Parathyroid adenoma (tissue), 2 donors: ENCODE data around the gene ANKRD9.

Experiments
- H2AFZ ChIP-seq: fragments of 300-600 bp; sonication (generic); one replicate; pipeline ENCODE4 v1.7.0; 2017; ENCODE audit warnings: antibody characterized with exemption, mild to moderate bottlenecking
- H3K27ac ChIP-seq: fragments of 300-600 bp; sonication (generic); one replicate; pipeline ENCODE4 v1.7.0; 2017
- H3K27me3 ChIP-seq: fragments of 300-600 bp; sonication (generic); one replicate; pipeline ENCODE4 v1.7.0; 2017; ENCODE audit warnings: low read length; ENCODE audit not compliant: control insufficient read depth, insufficient read depth
- H3K36me3 ChIP-seq: fragments of 300-600 bp; sonication (generic); one replicate; pipeline ENCODE4 v1.7.0; 2017; ENCODE audit warnings: low read length; ENCODE audit not compliant: control insufficient read depth, insufficient read depth
- H3K4me1 ChIP-seq: fragments of 300-600 bp; sonication (generic); one replicate; pipeline ENCODE4 v1.7.0; 2017; ENCODE audit warnings: control low read depth
- H3K4me2 ChIP-seq: fragments of 300-600 bp; sonication (generic); one replicate; pipeline ENCODE4 v1.7.0; 2017; ENCODE audit warnings: low read length
- H3K4me3 ChIP-seq: fragments of 300-600 bp; sonication (generic); one replicate; pipeline ENCODE4 v1.7.0; 2017; ENCODE audit warnings: low read depth, low read length
- H3K79me2 ChIP-seq: fragments of 300-600 bp; sonication (generic); one replicate; pipeline ENCODE4 v1.7.0; 2017; ENCODE audit warnings: control low read depth
- H3K9ac ChIP-seq: fragments of 300-600 bp; sonication (generic); one replicate; pipeline ENCODE4 v1.7.0; 2017; ENCODE audit warnings: mild to moderate bottlenecking
- H3K9me3 ChIP-seq: fragments of 300-600 bp; sonication (generic); one replicate; pipeline ENCODE4 v1.7.0; 2017; ENCODE audit warnings: low read length; ENCODE audit not compliant: control insufficient read depth
- CTCF ChIP-seq: fragments of 300-600 bp; sonication (generic); IDR thresholded peaks from one replicate; pipeline ENCODE4 v1.7.0; 2017; ENCODE audit warnings: antibody characterized with exemption, mild to moderate bottlenecking
- donor health status: primary hyperparathyroidism.

Gene ANKRD9, protein sequence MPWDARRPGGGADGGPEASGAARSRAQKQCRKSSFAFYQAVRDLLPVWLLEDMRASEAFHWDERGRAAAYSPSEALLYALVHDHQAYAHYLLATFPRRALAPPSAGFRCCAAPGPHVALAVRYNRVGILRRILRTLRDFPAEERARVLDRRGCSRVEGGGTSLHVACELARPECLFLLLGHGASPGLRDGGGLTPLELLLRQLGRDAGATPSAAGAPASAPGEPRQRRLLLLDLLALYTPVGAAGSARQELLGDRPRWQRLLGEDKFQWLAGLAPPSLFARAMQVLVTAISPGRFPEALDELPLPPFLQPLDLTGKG

DNA sequence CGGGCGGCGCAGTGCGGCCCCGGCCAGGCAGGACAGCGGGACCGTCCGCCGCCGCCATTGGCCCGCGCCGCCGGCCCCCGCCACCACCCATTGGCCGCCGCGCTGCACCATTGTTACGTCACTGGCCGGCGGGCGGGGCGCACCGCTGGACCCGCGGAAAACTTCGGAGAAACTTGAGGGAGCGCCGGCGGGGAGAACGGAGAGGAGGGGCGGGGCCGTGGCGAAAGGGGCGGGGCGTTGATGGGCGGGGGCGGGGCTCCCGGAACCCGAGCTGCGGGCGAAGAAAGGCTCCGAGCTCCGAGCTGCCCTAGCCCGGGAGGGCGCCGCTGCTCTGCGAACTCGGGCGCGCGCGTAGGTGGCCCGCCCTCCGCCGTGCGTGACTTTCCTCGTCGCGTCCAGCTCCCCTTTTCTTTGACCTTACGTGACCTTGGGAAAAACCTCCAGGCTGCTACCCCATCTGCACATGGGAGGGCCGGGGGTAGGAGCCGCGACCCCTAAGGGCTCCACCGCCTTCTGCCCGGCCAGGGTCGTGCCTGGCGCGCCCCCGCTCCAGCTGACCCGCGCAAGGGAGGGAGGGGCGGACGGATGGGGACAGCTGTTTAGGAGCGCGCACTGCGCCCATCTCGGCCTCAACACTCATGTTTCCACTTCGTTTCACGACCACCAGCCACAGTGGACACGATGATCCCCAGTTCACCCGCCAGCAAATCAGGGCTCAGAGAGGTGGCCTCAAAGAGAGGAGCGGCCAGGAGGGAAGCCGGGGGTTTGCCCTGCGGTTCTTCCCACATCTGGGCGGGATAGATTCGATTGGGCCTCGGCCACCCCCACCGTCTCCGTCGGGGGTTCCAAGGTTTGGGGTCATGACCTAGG, at the start of gene ANKRD9:
TSS of gene ANKRD9 (minus strand) at position 31 of the 870 bp plus-strand sequence. CDS start 1,887 bp downstream, outside the sequence.
- Histone ChIP-seq H3K9ac (peak within 1 kb of the TSS; percentile 53), H3K27me3 (no peaks in the 10 kb centered on the region), H3K79me2 (no peaks in the 10 kb centered on the region), H3K36me3 (no peaks in the 10 kb centered on the region), H3K4me3 (peak within 1 kb of the TSS; percentile 83), H3K27ac (peak within 1 kb of the TSS; percentile 75), H3K9me3 (no peaks in the 10 kb centered on the region), H3K4me2 (peak within 1 kb of the TSS; percentile 97), H3K4me1 (peaks cover 9% of the 10 kb centered on the region), H2AFZ (peak within 1 kb of the TSS; percentile 90)
- no peak for TF ChIP-seq CTCF

- H3K27ac ChIP-seq, result no peak overlapping the region
- no peak overlapping the region for H2AFZ ChIP-seq
- no peaks in the 10 kb centered on the region for H3K9me3 ChIP-seq
- no peaks in the 10 kb centered on the region for H3K36me3 ChIP-seq
- H3K79me2 ChIP-seq, result no peaks in the 10 kb centered on the region
- no peaks in the 10 kb centered on the region for H3K4me1 ChIP-seq
- H3K27me3 ChIP-seq, result no peaks in the 10 kb centered on the region
- H3K9ac ChIP-seq, result no peak overlapping the region
- no peak for TF ChIP-seq CTCF
- no peak overlapping the region for H3K4me3 ChIP-seq
- no peak overlapping the region for H3K4me2 ChIP-seq
These were observed 49.0 kb upstream of the ANKRD9 start for GRCh38 chr14:102558556-102558955.

- no peak for TF ChIP-seq CTCF
- Histone ChIP-seq H3K27ac (no peak overlapping the region), H3K4me1 (no peaks in the 10 kb centered on the region), H3K36me3 (no peaks in the 10 kb centered on the region), H2AFZ (no peak overlapping the region), H3K27me3 (no peaks in the 10 kb centered on the region), H3K4me3 (no peak overlapping the region), H3K9me3 (no peaks in the 10 kb centered on the region), H3K9ac (no peak overlapping the region), H3K79me2 (no peaks in the 10 kb centered on the region), H3K4me2 (no peak overlapping the region)
These were observed 48.1 kb upstream of the ANKRD9 start for GRCh38 chr14:102557434-102558226.

- Histone ChIP-seq H3K9me3 (no peaks in the 10 kb centered on the region), H3K79me2 (no peaks in the 10 kb centered on the region), H3K4me3 (no peak overlapping the region), H3K27ac (no peak overlapping the region), H2AFZ (no peak overlapping the region), H3K9ac (no peak overlapping the region), H3K27me3 (no peaks in the 10 kb centered on the region), H3K4me1 (no peaks in the 10 kb centered on the region), H3K36me3 (no peaks in the 10 kb centered on the region), H3K4me2 (no peak overlapping the region)
- no peak for TF ChIP-seq CTCF
These were observed 46.6 kb upstream of the ANKRD9 start for GRCh38 chr14:102556098-102556677.
